Smooth muscle cell (in vitro differentiated cells): ENCODE data around the gene TECPR2. TPM values are rescaled to one million over a fixed set of nuclear protein-coding genes. Genes with fewer than 3 reads are reported as not detected.

Experiments
- DNase-seq: peaks from one replicate; lab custom pipeline; 2025; ENCODE audit not compliant: unreplicated experiment; lab: John Stamatoyannopoulos, UW
- H2AFZ ChIP-seq: fragments of 200-600 bp; sonication (generic); 2 replicates; pipeline ENCODE4 v1.6.0; 2016; ENCODE audit warnings: antibody characterized with exemption, low read depth, mild to moderate bottlenecking
- H3F3A ChIP-seq: fragments of 200-600 bp; sonication (generic); 2 replicates; pipeline ENCODE4 v1.6.0; 2017; ENCODE audit warnings: antibody characterized with exemption, low read depth
- H3K27ac ChIP-seq: fragments of 200-600 bp; sonication (generic); 2 replicates; pipeline ENCODE4 v1.5.1; 2016; ENCODE audit warnings: low read depth, mild to moderate bottlenecking
- H3K27me3 ChIP-seq: fragments of 200-600 bp; sonication (generic); 2 replicates; pipeline ENCODE4 v1.6.1; 2016; ENCODE audit warnings: low read depth, mild to moderate bottlenecking
- H3K36me3 ChIP-seq: fragments of 200-600 bp; sonication (generic); 2 replicates; pipeline ENCODE4 v1.5.1; 2016; ENCODE audit warnings: low read depth
- H3K4me1 ChIP-seq: fragments of 200-600 bp; sonication (generic); 2 replicates; pipeline ENCODE4 v1.5.1; 2016; ENCODE audit warnings: low read depth
- H3K4me2 ChIP-seq: fragments of 200-600 bp; sonication (generic); 2 replicates; pipeline ENCODE4 v1.6.0; 2016; ENCODE audit warnings: mild to moderate bottlenecking
- H3K4me3 ChIP-seq: fragments of 200-600 bp; sonication (generic); 2 replicates; pipeline ENCODE4 v1.5.1; 2016; ENCODE audit warnings: mild to moderate bottlenecking
- H3K79me2 ChIP-seq: fragments of 200-600 bp; sonication (generic); 2 replicates; pipeline ENCODE4 v1.6.0; 2016; ENCODE audit warnings: low read depth, mild to moderate bottlenecking
- H3K9ac ChIP-seq: fragments of 200-600 bp; sonication (generic); 2 replicates; pipeline ENCODE4 v1.6.0; 2016; ENCODE audit warnings: low read depth
- H3K9me3 ChIP-seq: fragments of 200-600 bp; sonication (generic); replicated peaks from 2 replicates; pipeline ENCODE4 v1.5.1; 2016; ENCODE audit warnings: low read depth
- H4K20me1 ChIP-seq: fragments of 200-600 bp; sonication (generic); 2 replicates; pipeline ENCODE4 v1.6.0; 2016; ENCODE audit warnings: low read depth
- CTCF ChIP-seq: fragments of 200-600 bp; sonication (generic); IDR thresholded peaks from 2 replicates; pipeline ENCODE4 v1.5.1; 2017; ENCODE audit warnings: borderline replicate concordance, mild to moderate bottlenecking, antibody characterized with exemption; ENCODE audit not compliant: insufficient read depth, poor library complexity, severe bottlenecking
- WGBS: methylation state at CpG from one replicate; pipeline ENCODE4 v1.1.7; 2016; ENCODE audit warnings: low lambda C conversion rate; 5-methylcytosine and 5-hydroxymethylcytosine counted together
- polyA plus RNA-seq: library from polyadenylated mRNA; unstranded; fragments of >200 nt; fragmentation: Nextera tagmentation; extraction: Ambion mirVana; gene quantifications from 2 replicates; pipeline ENCODE4 v1.2.1, GENCODE V29; 2016
- total RNA-seq: library from RNA; depleted of rRNA; stranded (reverse); fragments of >200 nt; gene quantifications from 2 replicates; pipeline ENCODE4 v1.2.3, GENCODE V29; 2014

TECPR2 gene
- total and polyA plus RNA-seq, 2 experiments from 2014 or later: 11.0 to 12.2 TPM

- no peak for DNase-seq
- WGBS: 21% methylated on average over 10 of the region's 10 CpGs
- peaks cover 4% of the 10 kb centered on the region for H3K79me2 ChIP-seq
- H4K20me1 ChIP-seq: no peaks in the 10 kb centered on the region
- peak overlapping the region; percentile 77 for H3K27ac ChIP-seq
- no peaks in the 10 kb centered on the region for H3K9me3 ChIP-seq
- no peaks in the 10 kb centered on the region for H3K27me3 ChIP-seq
- H3K4me3 ChIP-seq: peak overlapping the region; percentile 63
- H3K9ac ChIP-seq: no peak overlapping the region
- no peaks in the 10 kb centered on the region for H3K36me3 ChIP-seq
- TF ChIP-seq CTCF: no peak
- peaks cover 7% of the 10 kb centered on the region for H3F3A ChIP-seq
- H2AFZ ChIP-seq: peak overlapping the region; percentile 40
- peak overlapping the region; percentile 85 for H3K4me2 ChIP-seq
- peaks cover 21% of the 10 kb centered on the region for H3K4me1 ChIP-seq
Measured at GRCh38 chr14:102316338-102316742, 46.4 kb upstream of the TECPR2 start.

- H3K9ac ChIP-seq: no peak overlapping the region
- peaks cover 4% of the 10 kb centered on the region for H3K79me2 ChIP-seq
- peak overlapping the region; percentile 85 for H3K4me2 ChIP-seq
- peak; percentile 82 for TF ChIP-seq CTCF
- H3K9me3 ChIP-seq: no peaks in the 10 kb centered on the region
- H3K27ac ChIP-seq: peak overlapping the region; percentile 77
- WGBS: under 1% methylated on average over 54 of the region's 54 CpGs
- no peaks in the 10 kb centered on the region for H3K36me3 ChIP-seq
- peak overlapping the region; percentile 63 for H3K4me3 ChIP-seq
- peaks cover 7% of the 10 kb centered on the region for H3F3A ChIP-seq
- peak; percentile 93 for DNase-seq
- peaks cover 21% of the 10 kb centered on the region for H3K4me1 ChIP-seq
- H3K27me3 ChIP-seq: no peaks in the 10 kb centered on the region
- H2AFZ ChIP-seq: peak overlapping the region; percentile 40
- no peaks in the 10 kb centered on the region for H4K20me1 ChIP-seq
Measured at GRCh38 chr14:102316743-102317563, 45.8 kb upstream of the TECPR2 start.

- Histone ChIP-seq H3K27me3 (no peaks in the 10 kb centered on the region), H3K4me3 (peak overlapping the region; percentile 63), H3K79me2 (peaks cover 4% of the 10 kb centered on the region), H3K9me3 (no peaks in the 10 kb centered on the region), H4K20me1 (no peaks in the 10 kb centered on the region), H3K4me2 (peak overlapping the region; percentile 85), H3K4me1 (peaks cover 21% of the 10 kb centered on the region), H3K36me3 (no peaks in the 10 kb centered on the region), H3K27ac (peak overlapping the region; percentile 8), H2AFZ (peak overlapping the region; percentile 40), H3K9ac (no peak overlapping the region), H3F3A (peaks cover 7% of the 10 kb centered on the region)
- WGBS: 67% methylated on average over 12 of the region's 12 CpGs
- DNase-seq: no peak
- TF ChIP-seq CTCF: no peak
Measured at GRCh38 chr14:102317564-102318248, 45.0 kb upstream of the TECPR2 start.
